ENCODE data around the gene S100A16.
"Not testable (repeated sequence)": the region's sequence is repeated elsewhere in the genome, so short reads cannot be mapped to it uniquely, and the experiment has no call there.

The S100A16 gene, protein sequence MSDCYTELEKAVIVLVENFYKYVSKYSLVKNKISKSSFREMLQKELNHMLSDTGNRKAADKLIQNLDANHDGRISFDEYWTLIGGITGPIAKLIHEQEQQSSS

DNA sequence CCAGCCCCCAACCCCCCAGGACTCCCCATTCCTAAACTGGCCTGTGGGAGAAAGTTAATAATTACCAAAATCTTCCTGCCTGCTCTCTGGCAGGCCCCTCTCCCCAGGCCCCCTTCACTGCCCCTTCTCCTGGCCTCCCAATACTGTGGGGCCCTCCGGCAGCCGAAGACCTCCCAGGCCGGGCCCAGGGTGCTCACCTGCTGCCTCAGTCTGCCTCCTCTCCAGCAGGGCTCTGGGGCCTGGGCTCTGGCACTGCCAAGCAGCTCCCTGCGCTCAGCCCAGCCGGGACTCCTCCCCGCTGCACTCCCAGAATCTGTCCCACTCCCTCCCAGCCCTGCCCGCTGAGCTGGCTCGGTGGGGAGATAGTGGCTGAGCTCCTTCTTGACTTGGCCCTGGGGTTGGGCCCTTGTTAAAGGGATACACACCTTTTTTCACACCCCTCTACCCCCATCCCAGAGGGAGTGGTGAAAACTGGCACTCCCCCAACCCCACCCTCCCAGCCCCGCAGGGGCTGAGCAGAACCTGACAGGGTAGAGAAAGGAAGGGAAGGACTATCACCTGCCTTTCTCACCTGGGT lies at the start of gene S100A16:
Gene S100A16 (minus strand): TSS at position 383 of the 577 bp plus-strand sequence. CDS start 4,986 bp downstream, outside the sequence.
- no peak for DNase-seq

DNA sequence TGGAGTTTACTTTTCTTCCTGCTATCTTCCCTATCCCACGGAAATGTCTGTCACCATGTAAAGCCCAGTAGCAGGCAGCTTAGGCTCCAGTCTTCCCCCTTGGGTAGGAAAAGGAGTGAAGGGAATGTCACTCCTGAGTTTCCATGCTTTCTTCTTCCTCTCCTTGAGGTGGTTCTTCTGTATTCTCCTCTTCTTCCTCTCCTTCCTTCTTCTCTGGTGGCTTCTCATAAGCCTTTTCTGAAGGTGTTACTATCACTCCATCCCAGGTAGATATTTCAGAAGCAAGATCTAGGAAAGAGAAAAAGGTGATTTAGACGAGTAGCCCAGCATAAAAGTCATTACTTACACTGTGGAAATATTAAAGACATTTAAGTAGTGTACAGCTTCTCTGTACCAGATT lies 49.3 kb upstream of the S100A16 start:
- DNase-seq: no peak

DNA sequence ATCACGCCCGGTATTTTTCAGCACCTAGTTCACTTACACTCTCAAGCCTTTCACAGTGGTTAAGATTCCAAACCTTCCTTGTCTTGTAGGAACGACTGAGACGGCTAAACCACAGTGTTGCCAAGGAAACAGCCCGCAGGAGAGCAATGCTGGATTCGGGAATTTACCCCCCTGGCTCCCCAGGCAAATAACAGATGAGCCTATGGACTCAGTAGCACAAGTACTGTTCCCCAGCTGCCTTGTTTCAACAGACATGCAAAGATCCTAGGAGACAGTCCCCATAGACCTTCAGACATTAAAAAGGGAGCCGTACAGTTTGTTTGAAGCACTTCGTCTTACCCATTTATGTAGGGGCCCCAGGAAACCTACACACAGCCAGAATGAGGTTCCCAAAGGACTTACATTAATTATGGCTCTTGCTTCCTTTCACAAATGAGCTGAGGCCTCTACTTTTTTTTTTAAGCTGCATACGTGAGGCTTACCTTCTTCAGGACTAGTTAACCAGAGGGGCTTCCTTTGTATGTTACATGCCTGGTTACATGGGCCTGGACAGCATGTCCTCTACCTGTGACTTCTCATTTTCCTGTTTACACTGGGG lies 48.3 kb upstream of the S100A16 start:
- DNase-seq: no peak

- DNase-seq: no peak
These were observed 46.7 kb upstream of the S100A16 start for GRCh38 chr1:153659656-153660055.

- no peak for DNase-seq
These were observed 46.2 kb upstream of the S100A16 start for GRCh38 chr1:153659175-153659534.

GRCh38 chr1:153658400-153659174 lies 45.6 kb upstream of the S100A16 start, which contains the start of gene SNAPIN:
Gene SNAPIN (plus strand): TSS chr1:153658703. CDS start chr1:153658744, 41 bp downstream.
- peak; percentile 92 to 95 for DNase-seq

- DNase-seq: no peak
These were observed 42.4 kb upstream of the S100A16 start for GRCh38 chr1:153655333-153655732.

- no peak for DNase-seq
These were observed 40.0 kb upstream of the S100A16 start for GRCh38 chr1:153652805-153653500.

DNA sequence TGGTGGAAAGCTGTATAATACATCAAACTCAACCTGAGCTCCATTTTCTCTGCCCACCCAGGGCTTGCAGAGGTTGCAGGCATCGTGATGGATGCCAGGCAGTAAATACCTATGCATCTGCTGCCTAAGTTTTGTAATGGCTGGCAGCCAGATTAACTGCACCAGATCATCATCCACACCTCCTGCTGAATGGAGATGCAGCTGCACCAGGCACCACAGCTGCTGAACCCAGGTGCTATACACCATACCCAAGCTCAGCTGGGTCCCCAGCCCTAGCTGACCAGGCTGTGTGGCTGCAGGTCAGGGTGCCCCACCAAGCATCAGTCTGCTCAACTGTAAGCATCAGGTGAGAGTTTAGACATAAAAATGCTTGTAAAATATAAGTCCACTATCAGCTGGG lies 38.8 kb upstream of the S100A16 start:
- no peak for DNase-seq

DNA sequence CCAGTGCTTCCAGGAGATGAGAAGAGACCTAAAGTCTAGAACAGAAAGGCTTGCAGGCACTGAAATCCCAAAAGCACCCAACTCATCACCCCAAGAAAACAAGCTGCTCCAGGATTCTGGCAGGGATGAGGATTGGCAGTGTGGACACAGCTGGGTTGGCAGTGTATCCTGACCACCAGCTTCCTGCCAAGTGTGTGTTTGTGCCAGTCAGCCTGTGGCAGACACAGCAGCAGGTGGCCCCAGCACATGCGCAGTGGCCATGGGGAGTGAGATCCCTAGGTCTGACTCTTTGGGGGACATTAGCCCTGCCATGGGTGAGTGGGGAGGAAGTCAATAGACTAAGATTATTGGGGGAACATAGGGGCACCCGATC lies 36.9 kb upstream of the S100A16 start:
- DNase-seq: no peak

DNA sequence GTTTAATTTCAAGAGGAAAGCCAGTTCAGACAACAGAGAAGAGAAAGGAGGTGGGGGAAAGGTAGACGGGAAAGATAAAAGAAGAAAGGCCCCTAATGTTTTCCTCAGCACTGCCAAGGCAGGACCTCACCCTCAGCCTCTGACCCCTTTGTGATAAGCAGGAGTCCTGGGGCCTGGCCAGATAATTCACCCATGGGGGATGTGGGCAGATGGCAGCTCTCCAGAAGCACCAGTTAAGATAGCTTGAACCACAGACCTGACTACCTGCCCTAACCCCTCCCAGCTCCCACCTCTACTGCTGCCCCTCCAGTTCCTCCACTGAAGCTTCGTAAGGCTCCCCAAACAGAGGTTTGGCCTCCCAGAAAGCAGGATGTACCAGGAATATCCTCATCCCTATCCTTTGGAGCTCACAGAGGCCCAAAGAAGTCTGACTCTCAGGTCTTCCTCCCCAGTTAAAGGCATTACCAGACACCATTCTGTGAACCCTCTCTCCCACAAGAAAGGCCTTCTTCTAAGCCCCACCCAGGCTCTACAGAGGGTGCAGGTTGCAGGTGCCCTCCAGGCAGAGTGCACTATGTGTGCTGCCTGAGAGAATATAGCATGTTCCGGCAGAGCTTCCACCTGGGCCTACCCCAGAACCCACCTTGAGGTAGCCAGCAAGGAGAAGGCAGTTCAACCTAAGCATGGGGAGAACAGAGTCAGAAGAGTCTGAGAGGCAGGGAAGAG lies 36.4 kb upstream of the S100A16 start:
- DNase-seq: no peak

GRCh38 chr1:153648000-153648643 lies 35.2 kb upstream of the S100A16 start:
- no peak for DNase-seq

DNA sequence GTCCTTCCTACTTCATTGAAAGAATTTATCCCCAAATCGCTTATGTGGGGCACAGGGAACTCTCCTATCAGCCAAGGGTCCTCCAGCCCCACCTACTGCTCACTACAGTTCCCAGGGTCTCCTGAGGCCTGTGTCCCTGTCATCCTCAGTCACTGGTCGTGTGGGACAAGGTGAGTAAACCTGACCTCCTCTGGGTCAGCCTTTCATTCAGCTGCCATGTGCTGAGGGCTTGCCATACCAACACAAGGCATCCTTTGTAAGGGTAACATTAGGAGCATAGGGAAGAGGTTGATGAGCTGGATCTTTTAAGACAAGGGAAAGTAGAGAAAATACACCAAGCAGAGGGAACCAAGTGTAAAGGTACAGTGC lies 34.4 kb upstream of the S100A16 start:
- no peak for DNase-seq

DNA sequence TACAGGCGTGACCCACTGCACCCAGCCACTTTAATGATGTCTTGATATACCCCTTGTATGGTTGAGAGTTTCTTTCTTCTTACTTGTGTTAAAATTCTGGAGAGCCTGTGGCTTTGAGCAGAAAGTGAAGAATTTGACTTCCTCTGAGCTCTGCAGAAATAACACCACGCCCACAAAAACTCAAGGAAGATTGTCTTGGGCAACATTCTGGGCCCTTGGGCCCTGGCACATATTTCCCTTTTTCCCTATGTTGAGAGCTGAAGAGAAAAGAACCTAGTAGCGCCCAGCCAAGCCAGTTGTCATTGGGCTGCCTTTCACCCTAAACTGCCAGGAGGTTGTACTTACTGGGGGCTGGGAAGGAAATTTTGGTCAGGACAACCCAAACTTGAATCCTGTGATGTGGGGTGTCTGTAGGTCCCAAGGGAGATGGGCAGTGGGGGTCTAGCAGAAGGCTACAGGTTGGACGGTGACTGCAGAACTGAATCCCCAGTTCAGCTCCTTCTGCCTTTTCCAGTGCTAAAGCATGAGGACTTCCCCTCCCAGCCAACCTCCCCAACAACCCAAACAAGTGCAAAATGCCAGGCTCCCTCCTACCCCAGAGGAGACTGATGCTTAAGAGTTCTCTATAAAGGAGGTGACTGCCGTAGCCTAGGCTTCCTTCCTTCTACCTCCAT lies 33.9 kb upstream of the S100A16 start:
- no peak for DNase-seq

- no peak for DNase-seq
These were observed 30.9 kb upstream of the S100A16 start for GRCh38 chr1:153643816-153644215.

DNA sequence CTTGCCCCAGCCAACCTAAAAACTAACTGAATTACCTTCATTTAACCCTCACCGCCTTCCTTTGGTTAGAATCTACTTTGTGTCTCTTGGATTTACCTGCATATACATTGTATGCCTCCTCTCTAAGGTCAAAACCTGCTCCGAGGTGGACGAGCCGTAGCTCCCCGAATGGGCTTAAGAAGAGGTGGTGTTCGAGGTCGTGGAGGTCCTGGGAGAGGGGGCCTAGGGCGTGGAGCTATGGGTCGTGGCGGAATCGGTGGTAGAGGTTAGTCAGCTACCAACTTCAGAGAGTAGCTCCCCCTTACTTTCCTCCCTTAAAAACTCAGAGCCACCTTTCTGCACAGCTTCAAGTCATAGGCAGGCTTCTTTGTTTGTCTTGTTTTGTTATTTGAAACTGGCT lies 30.2 kb upstream of the S100A16 start:
- DNase-seq: no peak

DNA sequence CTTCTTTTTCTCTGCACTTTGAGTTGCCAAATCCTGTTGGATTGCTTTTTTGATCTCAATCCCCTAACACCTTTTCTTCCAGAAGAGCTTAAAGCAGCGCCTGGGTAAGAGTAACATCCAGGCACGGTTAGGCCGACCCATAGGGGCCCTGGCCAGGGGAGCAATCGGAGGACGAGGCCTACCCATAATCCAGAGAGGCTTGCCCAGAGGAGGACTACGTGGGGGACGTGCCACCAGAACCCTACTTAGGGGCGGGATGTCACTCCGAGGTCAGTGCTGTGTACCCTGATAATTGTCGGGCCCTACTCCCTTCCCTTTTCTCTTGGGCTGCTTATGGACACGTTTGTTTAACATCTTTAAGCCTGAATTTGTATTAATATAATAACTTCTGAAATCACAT lies 29.2 kb upstream of the S100A16 start:
- no peak for DNase-seq

- DNase-seq: no peak
These were observed 27.9 kb upstream of the S100A16 start for GRCh38 chr1:153640861-153641260.

GRCh38 chr1:153640213-153640612 lies 27.3 kb upstream of the S100A16 start:
- not testable (repeated sequence) for DNase-seq

GRCh38 chr1:153639280-153639679 lies 26.3 kb upstream of the S100A16 start:
- no peak for DNase-seq

- no peak for DNase-seq
These were observed 25.3 kb upstream of the S100A16 start for GRCh38 chr1:153638261-153638660.

DNA sequence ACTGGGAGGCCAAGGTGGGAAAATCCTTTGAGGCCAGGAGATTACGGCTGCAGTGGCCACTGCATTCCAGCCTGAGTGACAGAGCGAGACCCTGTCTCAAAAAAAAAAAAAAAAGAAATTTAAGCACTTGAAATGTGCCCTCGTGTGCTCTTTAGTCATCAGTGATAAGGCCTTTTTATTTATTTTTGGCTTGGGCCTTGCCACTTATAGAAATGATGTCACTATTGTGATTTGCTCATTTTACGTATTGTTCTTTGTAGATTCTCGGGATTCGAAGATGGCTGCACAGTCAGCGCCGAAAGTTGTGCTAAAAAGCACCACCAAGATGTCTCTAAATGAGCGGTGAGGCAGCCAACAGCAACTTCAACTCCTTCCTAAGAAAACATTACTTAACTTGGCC lies 23.4 kb upstream of the S100A16 start:
- DNase-seq: no peak

Data from activated CD4-positive, alpha-beta T cell treated with anti-CD3 and anti-CD28 coated beads, Interleukin-2, amount 50 U/mL, for 48 hours (primary cell).